ENCODE measurements around the gene SETD6. TPM values are rescaled to one million over a fixed set of nuclear protein-coding genes. Genes with fewer than 3 reads are reported as not detected.

SETD6 gene
- total RNA-seq, 4 donors from 2014 or later = 37.3 to 59.2 (median 44.4) TPM

GRCh38 chr16:58542291-58542690 lies 27.0 kb downstream of the SETD6 start:
- 28 to 44% methylated on average over 1 of the region's 1 CpG for WGBS, 2 donors
- DNase-seq = no peak
- no peaks in the 10 kb centered on the region for H3K9me3 ChIP-seq
- intact Hi-C loops (cut with DNase I) = no loop called here
- H3K36me3 ChIP-seq = peaks cover 58 to 71% of the 10 kb centered on the region in 2 donors
- H3K27ac ChIP-seq = peak overlapping the region in 2 of 3 donors; percentile 45 to 54
- H3K4me1 ChIP-seq = peaks cover 9 to 17% of the 10 kb centered on the region in 2 donors
- H3K4me3 ChIP-seq (replicated peaks in 1 of 3) = no peak overlapping the region
- TF ChIP-seq CTCF (IDR thresholded peaks at IDR 0.05) (no peak), POLR2A (IDR thresholded peaks at IDR 0.05) (no peak)
- no peaks in the 10 kb centered on the region for H3K27me3 ChIP-seq

- no peak for DNase-seq
- peaks cover 9 to 17% of the 10 kb centered on the region in 2 donors for H3K4me1 ChIP-seq
- intact Hi-C loops (cut with DNase I) = no loop called here
- H3K4me3 ChIP-seq (replicated peaks in 1 of 3) = no peak overlapping the region
- peaks cover 50 to 57% of the 10 kb centered on the region in 2 donors for H3K36me3 ChIP-seq
- no peaks in the 10 kb centered on the region for H3K27me3 ChIP-seq
- H3K9me3 ChIP-seq = no peaks in the 10 kb centered on the region
- TF ChIP-seq POLR2A (IDR thresholded peaks at IDR 0.05) (no peak), CTCF (IDR thresholded peaks at IDR 0.05) (no peak)
- H3K27ac ChIP-seq = peak overlapping the region in 1 of 3 donors; percentile 14
- WGBS, 2 donors = 95 to 98% methylated on average over 8 of the region's 8 CpGs
Observed at GRCh38 chr16:58543685-58544084, 28.4 kb downstream of the SETD6 start.

DNA sequence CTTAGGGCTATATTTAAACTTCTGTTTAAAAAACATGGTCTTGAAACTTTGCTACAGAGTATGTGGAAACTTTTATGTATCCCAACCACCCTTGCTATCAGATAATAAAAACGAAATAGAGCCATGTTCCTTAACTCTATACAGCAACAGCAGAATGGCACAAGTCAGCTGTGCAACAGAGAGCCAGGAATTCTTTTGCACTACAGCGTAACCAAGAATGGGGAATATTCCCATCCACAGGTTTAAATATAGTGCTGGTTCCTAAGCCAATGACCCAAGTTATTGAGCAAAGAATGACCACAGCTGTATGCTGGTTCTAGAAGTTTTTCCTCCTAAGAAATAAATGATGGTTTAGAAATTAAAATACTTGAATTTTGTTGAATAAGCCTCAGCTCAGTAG lies 33.1 kb downstream of the SETD6 start:
- TF ChIP-seq CTCF (IDR thresholded peaks at IDR 0.05) (no peak), POLR2A (IDR thresholded peaks at IDR 0.05) (no peak)
- H3K9me3 ChIP-seq = no peaks in the 10 kb centered on the region
- no peak overlapping the region for H3K4me3 ChIP-seq (replicated peaks in 1 of 3)
- H3K4me1 ChIP-seq = no peaks in the 10 kb centered on the region
- DNase-seq = no peak
- no peak overlapping the region for H3K27ac ChIP-seq
- WGBS, 2 donors = 87 to 88% methylated on average over 2 of the region's 2 CpGs
- H3K27me3 ChIP-seq = no peaks in the 10 kb centered on the region
- peaks cover 58 to 69% of the 10 kb centered on the region in 2 donors for H3K36me3 ChIP-seq
- intact Hi-C loops (cut with DNase I) = no loop called here

- Histone ChIP-seq H3K4me1 (no peaks in the 10 kb centered on the region), H3K4me3 (replicated peaks in 1 of 3) (no peak overlapping the region), H3K27me3 (no peaks in the 10 kb centered on the region), H3K9me3 (no peaks in the 10 kb centered on the region), H3K27ac (no peak overlapping the region), H3K36me3 (peaks cover 48 to 51% of the 10 kb centered on the region in 2 donors)
- no peak for DNase-seq
- WGBS, 2 donors = 75 to 83% methylated on average over 3 of the region's 3 CpGs
- TF ChIP-seq POLR2A (IDR thresholded peaks at IDR 0.05) (no peak), CTCF (IDR thresholded peaks at IDR 0.05) (no peak)
- intact Hi-C loops (cut with DNase I) = no loop called here
Observed at GRCh38 chr16:58551496-58551895, 36.2 kb downstream of the SETD6 start.

DNA sequence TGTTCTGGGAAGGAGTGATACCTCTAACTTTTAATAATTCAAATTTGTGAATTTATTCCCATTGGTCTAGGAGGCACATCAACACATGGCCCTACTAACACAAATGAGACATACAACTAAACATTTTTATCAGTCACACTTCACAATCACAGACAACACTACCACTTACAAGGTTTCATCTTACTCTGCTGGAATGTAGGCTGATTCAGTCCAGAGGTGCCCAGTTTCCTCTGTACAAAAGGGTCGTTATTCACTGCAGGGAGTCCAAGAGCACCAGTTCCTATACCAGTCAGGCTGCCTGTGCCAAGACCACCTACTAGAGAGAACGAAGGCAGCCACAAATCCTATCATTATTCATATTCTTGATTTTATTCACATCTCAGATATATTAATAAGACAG lies 41.4 kb downstream of the SETD6 start:
- no peaks in the 10 kb centered on the region for H3K4me1 ChIP-seq
- intact Hi-C loops (cut with DNase I) = no loop called here
- TF ChIP-seq POLR2A (IDR thresholded peaks at IDR 0.05) (no peak), CTCF (IDR thresholded peaks at IDR 0.05) (no peak)
- H3K4me3 ChIP-seq (replicated peaks in 1 of 3) = no peak overlapping the region
- H3K9me3 ChIP-seq = no peaks in the 10 kb centered on the region
- no peaks in the 10 kb centered on the region for H3K27me3 ChIP-seq
- DNase-seq = no peak
- 86% methylated on average over 2 of the region's 2 CpGs for whole genome bisulfite sequencing, 2 donors
- H3K27ac ChIP-seq = no peak overlapping the region
- H3K36me3 ChIP-seq = peaks cover 32 to 36% of the 10 kb centered on the region in 2 donors

Measured in thyroid gland (tissue), 4 donors.